Stimulated activated CD4-positive, alpha-beta T cell treated with anti-CD3 and anti-CD28 coated beads, Interleukin-15, amount 100 ng/mL, for 24 hours (primary cell): ENCODE results near the gene CCDC192.
"Not testable (repeated sequence)": the region's sequence is repeated elsewhere in the genome, so short reads cannot be mapped to it uniquely, and the experiment has no call there.

Source experiments
- DNase-seq: peaks from one replicate; pipeline ENCODE4 v3.0.0-alpha.2; 2020

The CCDC192 gene

GRCh38 chr5:127702926-127703561, at the start of gene CCDC192:
Gene CCDC192 (plus strand): TSS chr5:127703391. CDS start chr5:127703446, 55 bp downstream.
- DNase-seq = no peak

- DNase-seq = no peak
Measured at GRCh38 chr5:127656825-127657224, 46.4 kb upstream of the CCDC192 start.

GRCh38 chr5:127660047-127660733, 43.0 kb upstream of the CCDC192 start:
- no peak for DNase-seq

GRCh38 chr5:127664093-127664492, 39.1 kb upstream of the CCDC192 start:
- no peak for DNase-seq

- no peak for DNase-seq
Measured at GRCh38 chr5:127665641-127666040, 37.5 kb upstream of the CCDC192 start.

- DNase-seq = no peak
Measured at GRCh38 chr5:127666043-127666716, 37.0 kb upstream of the CCDC192 start.

GRCh38 chr5:127667926-127668325, 35.3 kb upstream of the CCDC192 start:
- DNase-seq = no peak

GRCh38 chr5:127671218-127671617, 32.0 kb upstream of the CCDC192 start:
- DNase-seq = no peak

GRCh38 chr5:127673117-127673800, 29.9 kb upstream of the CCDC192 start:
- DNase-seq = no peak

GRCh38 chr5:127676951-127677350, 26.2 kb upstream of the CCDC192 start:
- not testable (repeated sequence) for DNase-seq

GRCh38 chr5:127679691-127680330, 23.4 kb upstream of the CCDC192 start:
- not testable (repeated sequence) for DNase-seq

- DNase-seq = no peak
Measured at GRCh38 chr5:127680595-127680994, 22.6 kb upstream of the CCDC192 start.

- DNase-seq = no peak
Measured at GRCh38 chr5:127683008-127683407, 20.2 kb upstream of the CCDC192 start.

- no peak for DNase-seq
Measured at GRCh38 chr5:127684726-127685467, 18.3 kb upstream of the CCDC192 start.

GRCh38 chr5:127685662-127686061, 17.5 kb upstream of the CCDC192 start:
- no peak for DNase-seq

- DNase-seq = no peak
Measured at GRCh38 chr5:127686424-127686823, 16.8 kb upstream of the CCDC192 start.

- no peak for DNase-seq
Measured at GRCh38 chr5:127694518-127695171, 8.5 kb upstream of the CCDC192 start.

GRCh38 chr5:127695346-127695745, 7.8 kb upstream of the CCDC192 start:
- no peak for DNase-seq

- no peak for DNase-seq
Measured at GRCh38 chr5:127696683-127697082, 6.5 kb upstream of the CCDC192 start.

GRCh38 chr5:127697894-127698600, 5.1 kb upstream of the CCDC192 start:
- no peak for DNase-seq

GRCh38 chr5:127699416-127699815, 3.8 kb upstream of the CCDC192 start:
- no peak for DNase-seq
